Measurements from ENCODE around the gene NPPC.

Gene NPPC

DNA sequence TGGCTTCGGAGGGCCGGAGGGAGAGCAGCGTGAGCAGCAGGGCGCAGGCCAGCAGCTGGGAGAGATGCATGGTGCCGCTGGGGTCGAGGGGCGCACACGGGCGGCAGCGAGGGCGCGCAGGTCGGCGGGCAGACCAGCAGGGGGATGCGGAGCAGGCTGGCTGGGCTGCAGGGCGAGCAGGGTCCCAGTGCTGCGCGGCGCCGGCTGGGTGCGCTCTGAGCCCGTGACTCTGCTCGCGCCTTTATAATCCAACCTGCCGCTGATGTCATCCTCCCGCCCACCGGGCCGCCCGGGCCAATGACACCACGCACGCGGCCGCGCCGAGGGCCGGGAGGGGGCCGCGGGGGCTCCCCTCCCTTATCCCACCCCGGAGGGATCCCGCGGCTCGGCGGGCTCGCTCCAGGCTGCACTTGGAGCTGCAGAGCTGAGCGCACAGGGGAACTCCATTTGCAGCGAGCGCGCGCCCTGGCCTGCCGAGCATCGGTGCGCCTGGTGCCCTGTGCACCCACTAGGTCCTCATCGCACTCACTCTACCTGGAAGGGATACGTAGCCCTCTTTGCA is at the start of gene NPPC:
Gene NPPC (minus strand): TSS at position 217 of the 562 bp plus-strand sequence. CDS start 147 bp downstream, at position 70.
- Histone ChIP-seq H3K9me2 (replicated peaks; ENCODE audit: control insufficient read depth, low read length) (no peaks in the 10 kb centered on the region), H3K4me1 (ENCODE audit: control insufficient read depth, low read length) (peaks cover 24% of the 10 kb centered on the region), H3K9me3 (ENCODE audit: control insufficient read depth, insufficient read depth, low read length) (no peaks in the 10 kb centered on the region), H3K4me2 (ENCODE audit: low read length) (peak within 1 kb of the TSS; percentile 67), H3F3A (ENCODE audit: control insufficient read depth, insufficient read depth) (no peaks in the 10 kb centered on the region), H3K36me3 (ENCODE audit: control insufficient read depth, low read length) (no peaks in the 10 kb centered on the region), H3K27ac (ENCODE audit: low read depth, low read length) (no peak within 1 kb of the TSS), H3K27me3 (ENCODE audit: control insufficient read depth, low read length) (peaks cover 72% of the 10 kb centered on the region), H3K79me2 (ENCODE audit: control insufficient read depth, low read length) (no peaks in the 10 kb centered on the region), H3K4me3 (ENCODE audit: low read length) (peak within 1 kb of the TSS; percentile 74), H4K20me1 (ENCODE audit: control insufficient read depth, insufficient read depth, low read depth, low read length) (peaks cover 4% of the 10 kb centered on the region)
- TF ChIP-seq, protein P1, sequence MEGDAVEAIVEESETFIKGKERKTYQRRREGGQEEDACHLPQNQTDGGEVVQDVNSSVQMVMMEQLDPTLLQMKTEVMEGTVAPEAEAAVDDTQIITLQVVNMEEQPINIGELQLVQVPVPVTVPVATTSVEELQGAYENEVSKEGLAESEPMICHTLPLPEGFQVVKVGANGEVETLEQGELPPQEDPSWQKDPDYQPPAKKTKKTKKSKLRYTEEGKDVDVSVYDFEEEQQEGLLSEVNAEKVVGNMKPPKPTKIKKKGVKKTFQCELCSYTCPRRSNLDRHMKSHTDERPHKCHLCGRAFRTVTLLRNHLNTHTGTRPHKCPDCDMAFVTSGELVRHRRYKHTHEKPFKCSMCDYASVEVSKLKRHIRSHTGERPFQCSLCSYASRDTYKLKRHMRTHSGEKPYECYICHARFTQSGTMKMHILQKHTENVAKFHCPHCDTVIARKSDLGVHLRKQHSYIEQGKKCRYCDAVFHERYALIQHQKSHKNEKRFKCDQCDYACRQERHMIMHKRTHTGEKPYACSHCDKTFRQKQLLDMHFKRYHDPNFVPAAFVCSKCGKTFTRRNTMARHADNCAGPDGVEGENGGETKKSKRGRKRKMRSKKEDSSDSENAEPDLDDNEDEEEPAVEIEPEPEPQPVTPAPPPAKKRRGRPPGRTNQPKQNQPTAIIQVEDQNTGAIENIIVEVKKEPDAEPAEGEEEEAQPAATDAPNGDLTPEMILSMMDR (IDR thresholded peaks at IDR 0.05; ENCODE audit: low read depth, low read length, poor library complexity, severe bottlenecking), result peak; percentile 59
- no peak for TF ChIP-seq EZH2phosphoT487 (IDR thresholded peaks at IDR 0.05; ENCODE audit: borderline replicate concordance, low read length)

DNA sequence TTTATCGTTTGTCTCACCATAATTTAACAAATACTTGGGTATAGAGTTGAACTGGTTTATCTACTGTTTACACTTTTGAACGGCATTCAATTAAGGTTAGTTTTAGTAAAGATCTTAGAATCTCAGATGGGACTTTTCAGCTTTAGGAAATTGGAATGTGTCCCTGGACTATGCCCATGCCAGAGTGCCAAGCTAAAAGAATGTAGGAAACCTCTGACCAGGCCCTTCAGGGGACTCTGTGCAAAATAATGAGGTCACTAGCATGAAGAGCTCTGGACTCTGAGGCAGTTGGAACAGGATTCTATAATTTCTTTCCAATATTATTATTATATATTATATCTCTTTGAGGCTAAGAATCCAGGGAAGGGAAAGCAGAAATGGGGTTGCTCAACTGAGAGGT is 48.8 kb upstream of the NPPC start:
- TF ChIP-seq, protein P1 (IDR thresholded peaks at IDR 0.05; ENCODE audit: low read depth, low read length, poor library complexity, severe bottlenecking), result no peak
- TF ChIP-seq EZH2phosphoT487 (IDR thresholded peaks at IDR 0.05; ENCODE audit: borderline replicate concordance, low read length), result no peak
- H3F3A ChIP-seq (ENCODE audit: control insufficient read depth, insufficient read depth), result peaks cover 3% of the 10 kb centered on the region; the same call in 1 of the 2 replicates
- no peak overlapping the region for H3K4me3 ChIP-seq (ENCODE audit: low read length)
- H3K4me1 ChIP-seq (ENCODE audit: control insufficient read depth, low read length), result no peaks in the 10 kb centered on the region
- no peaks in the 10 kb centered on the region for H3K9me3 ChIP-seq (ENCODE audit: control insufficient read depth, insufficient read depth, low read length)
- H4K20me1 ChIP-seq (ENCODE audit: control insufficient read depth, insufficient read depth, low read depth, low read length), result no peaks in the 10 kb centered on the region
- H3K79me2 ChIP-seq (ENCODE audit: control insufficient read depth, low read length), result peaks cover 49% of the 10 kb centered on the region
- H3K9me2 ChIP-seq (replicated peaks; ENCODE audit: control insufficient read depth, low read length), result no peaks in the 10 kb centered on the region
- no peak overlapping the region for H3K27ac ChIP-seq (ENCODE audit: low read depth, low read length)
- H3K36me3 ChIP-seq (ENCODE audit: control insufficient read depth, low read length), result 0 out of 2 replicates have a peak, but pooled peaks cover 3% of the 10 kb centered on the region
- no peaks in the 10 kb centered on the region for H3K27me3 ChIP-seq (ENCODE audit: control insufficient read depth, low read length)
- no peak overlapping the region for H3K4me2 ChIP-seq (ENCODE audit: low read length)

DNA sequence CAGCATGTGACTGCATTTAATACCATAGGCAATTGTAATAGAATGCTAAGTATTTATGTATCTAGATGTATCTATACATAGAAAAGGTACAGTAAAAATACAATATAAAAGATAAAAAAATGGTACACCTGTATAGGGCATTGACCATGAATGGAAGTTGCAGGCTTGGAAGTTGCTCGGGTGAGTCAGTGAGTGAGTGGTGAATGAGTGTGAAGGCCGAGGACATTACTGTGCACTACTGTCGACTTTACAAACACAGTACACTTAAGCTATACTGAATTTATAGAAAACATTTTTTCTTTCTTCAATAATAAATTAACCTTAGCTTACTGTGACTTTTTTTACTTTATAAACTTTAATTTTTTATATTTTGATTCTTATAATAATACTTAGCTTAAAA is 44.3 kb upstream of the NPPC start:
- peaks cover 8% of the 10 kb centered on the region for H3K9me3 ChIP-seq (ENCODE audit: control insufficient read depth, insufficient read depth, low read length)
- no peaks in the 10 kb centered on the region for H3K9me2 ChIP-seq (replicated peaks; ENCODE audit: control insufficient read depth, low read length)
- peaks cover 3% of the 10 kb centered on the region; the same call in 1 of the 2 replicates for H3F3A ChIP-seq (ENCODE audit: control insufficient read depth, insufficient read depth)
- H3K27ac ChIP-seq (ENCODE audit: low read depth, low read length), result no peak overlapping the region
- peaks cover 8% of the 10 kb centered on the region; the same call in 1 of the 2 replicates for H3K36me3 ChIP-seq (ENCODE audit: control insufficient read depth, low read length)
- no peaks in the 10 kb centered on the region for H3K27me3 ChIP-seq (ENCODE audit: control insufficient read depth, low read length)
- H3K4me2 ChIP-seq (ENCODE audit: low read length), result no peak overlapping the region
- no peaks in the 10 kb centered on the region for H3K4me1 ChIP-seq (ENCODE audit: control insufficient read depth, low read length)
- peaks cover 69% of the 10 kb centered on the region for H3K79me2 ChIP-seq (ENCODE audit: control insufficient read depth, low read length)
- no peak overlapping the region for H3K4me3 ChIP-seq (ENCODE audit: low read length)
- no peaks in the 10 kb centered on the region for H4K20me1 ChIP-seq (ENCODE audit: control insufficient read depth, insufficient read depth, low read depth, low read length)
- TF ChIP-seq, protein P1 (IDR thresholded peaks at IDR 0.05; ENCODE audit: low read depth, low read length, poor library complexity, severe bottlenecking), result no peak
- TF ChIP-seq EZH2phosphoT487 (IDR thresholded peaks at IDR 0.05; ENCODE audit: borderline replicate concordance, low read length), result no peak
